ENCODE results near the gene XRN1. TPM values are rescaled to one million over a fixed set of nuclear protein-coding genes. Genes with fewer than 3 reads are reported as not detected.
"Not testable (repeated sequence)": the region's sequence is repeated elsewhere in the genome, so short reads cannot be mapped to it uniquely, and the experiment has no call there.

XRN1 gene
- total RNA-seq, 6 donors from 2014 or later: 34.1 to 60.5 (median 38.4) TPM

DNA sequence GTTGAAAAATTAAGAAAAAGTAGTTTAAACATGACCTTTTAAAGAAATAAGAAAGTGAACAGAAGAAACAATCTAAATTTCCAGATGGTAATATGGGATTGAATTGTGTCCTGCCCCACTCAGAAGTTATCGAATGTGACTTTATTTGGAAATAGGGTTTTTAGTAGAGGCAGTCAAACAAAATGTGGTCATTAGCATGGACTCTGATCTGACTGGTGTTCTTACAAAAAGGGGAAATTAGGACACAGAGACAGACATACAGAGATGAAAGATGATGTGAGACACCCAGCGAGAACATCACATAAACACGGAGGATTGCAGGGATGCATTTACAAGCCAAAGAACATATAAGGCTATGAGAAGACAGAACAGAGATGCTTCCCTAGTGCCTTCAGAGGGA lies 73.2 kb downstream of the XRN1 start:
- 90 to 95% methylated on average over 3 of the region's 3 CpGs for WGBS, 2 donors
- Histone ChIP-seq H3K27ac (no peak overlapping the region), H3K36me3 (peaks cover 7 to 81% (median 30%) of the 10 kb centered on the region in 4 donors), H3K4me1 (no peaks in the 10 kb centered on the region), H3K9me3 (no peaks in the 10 kb centered on the region), H3K27me3 (no peaks in the 10 kb centered on the region), H3K4me3 (no peak overlapping the region)
- no peak for ATAC-seq (ENCODE audit: low FRiP score in 2 of 2)
- DNase-seq: no peak
- no peak for TF ChIP-seq EP300 (IDR thresholded peaks at IDR 0.05)
- TF ChIP-seq POLR2A (IDR thresholded peaks at IDR 0.05): no peak
- no peak for TF ChIP-seq CTCF (IDR thresholded peaks at IDR 0.05)
- TF ChIP-seq POLR2AphosphoS5 (IDR thresholded peaks at IDR 0.05): no peak

DNA sequence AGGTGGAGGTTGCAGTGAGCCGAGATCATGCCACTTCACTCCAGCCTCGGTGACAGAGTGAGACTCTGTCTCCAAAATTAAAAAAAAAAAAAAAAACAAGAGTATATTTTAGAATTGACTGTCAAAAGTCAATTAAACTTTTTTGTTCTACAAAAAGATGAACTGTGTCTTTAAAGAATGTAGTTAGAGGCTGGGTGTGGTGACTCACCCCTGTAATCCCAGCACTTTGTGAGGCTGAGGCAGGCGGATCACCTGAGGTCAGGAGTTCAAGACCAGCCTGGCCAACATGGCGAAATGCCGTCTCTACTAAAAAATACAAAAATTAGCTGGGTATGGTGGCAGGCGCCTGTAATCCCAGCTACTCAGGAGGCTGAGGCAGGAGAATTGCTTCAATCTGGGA lies 78.3 kb downstream of the XRN1 start:
- not testable (repeated sequence) for H3K4me1 ChIP-seq; ATAC-seq (ENCODE audit: low FRiP score in 2 of 2); DNase-seq; H3K27me3 ChIP-seq; H3K27ac ChIP-seq; H3K9me3 ChIP-seq; H3K4me3 ChIP-seq
- peaks cover 0 to 71% (median 29%) of the 10 kb centered on the region in 4 donors for H3K36me3 ChIP-seq
- WGBS, 2 donors: 91 to 96% methylated on average over 6 of the region's 6 CpGs

DNA sequence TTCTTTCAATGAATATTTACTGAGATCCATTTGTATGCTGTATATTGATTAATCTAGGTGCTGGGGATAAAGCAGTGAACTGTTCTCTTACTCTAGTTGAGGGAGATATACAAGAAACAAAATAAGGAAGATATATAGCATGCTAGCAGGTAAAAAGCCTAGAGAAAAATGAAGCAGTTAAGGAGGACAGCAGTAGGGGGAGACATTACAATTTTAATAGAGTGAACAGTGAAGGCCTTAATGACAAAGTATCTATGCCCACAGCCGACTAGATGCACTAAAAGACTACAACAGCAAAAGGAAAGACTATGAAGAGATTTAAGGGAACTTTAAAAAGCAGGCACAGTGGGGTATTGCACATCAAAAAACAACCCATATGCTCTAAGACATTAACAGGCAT lies 81.4 kb downstream of the XRN1 start:
- H3K36me3 ChIP-seq: peaks cover 0 to 78% (median 26%) of the 10 kb centered on the region in 4 donors
- ATAC-seq (ENCODE audit: low FRiP score in 2 of 2): no peak
- no peaks in the 10 kb centered on the region for H3K9me3 ChIP-seq
- H3K27me3 ChIP-seq: no peaks in the 10 kb centered on the region
- H3K4me1 ChIP-seq: peaks cover 0 to 4% (median 1%) of the 10 kb centered on the region in 4 donors
- no peak overlapping the region for H3K4me3 ChIP-seq
- TF ChIP-seq POLR2AphosphoS5 (IDR thresholded peaks at IDR 0.05): no peak
- TF ChIP-seq POLR2A (IDR thresholded peaks at IDR 0.05): no peak
- TF ChIP-seq CTCF (IDR thresholded peaks at IDR 0.05): no peak
- no peak for TF ChIP-seq EP300 (IDR thresholded peaks at IDR 0.05)
- 83% methylated on average over 1 of the region's 1 CpG for WGBS, 2 donors
- no peak overlapping the region for H3K27ac ChIP-seq
- DNase-seq: no peak

DNA sequence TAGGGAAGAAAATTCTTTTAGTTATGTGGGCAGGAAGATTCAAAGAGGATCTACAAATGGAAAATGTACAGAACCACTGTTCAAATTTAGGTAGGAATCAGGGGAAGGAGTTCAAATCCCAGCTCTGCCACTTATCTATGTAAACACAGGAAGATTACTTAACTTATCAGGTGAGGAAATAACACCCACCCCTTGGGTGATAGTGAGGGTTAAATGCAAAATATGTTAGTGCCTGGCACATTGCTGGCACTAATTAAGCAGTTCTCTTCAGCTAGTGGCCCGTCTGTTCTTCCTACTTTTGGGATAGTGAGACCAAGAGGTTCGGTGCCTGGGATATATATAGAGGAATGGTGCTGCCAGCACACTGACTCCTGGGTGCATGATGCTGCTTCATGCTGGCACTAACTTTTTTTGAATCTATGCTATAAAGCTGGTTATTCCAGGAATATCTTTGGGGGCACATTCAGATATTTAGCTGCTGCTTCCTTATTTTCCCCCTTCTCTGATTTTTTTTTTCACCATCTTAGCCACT lies 83.8 kb downstream of the XRN1 start:
- WGBS, 2 donors: 55 to 70% methylated on average over 2 of the region's 2 CpGs
- Histone ChIP-seq H3K27me3 (no peaks in the 10 kb centered on the region), H3K27ac (no peak overlapping the region)

DNA sequence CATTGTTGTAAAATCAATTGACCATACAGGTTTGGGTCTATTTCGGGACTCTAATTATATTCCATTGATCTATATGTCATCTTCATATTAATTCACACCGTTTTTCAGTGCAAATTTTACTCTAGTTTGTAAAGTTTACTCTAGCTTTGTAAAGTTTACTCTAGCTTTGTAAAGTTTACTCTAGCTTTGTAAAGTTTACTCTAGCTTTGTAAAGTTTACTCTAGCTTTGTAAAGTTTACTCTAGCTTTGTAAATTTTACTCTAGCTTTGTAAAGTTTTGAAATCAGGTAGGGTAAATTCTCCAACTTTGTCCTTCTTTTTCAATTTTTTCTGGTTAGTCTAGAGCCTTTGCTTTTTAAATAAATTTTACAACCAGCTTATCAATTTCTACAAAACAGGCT lies 84.4 kb downstream of the XRN1 start:
- not testable (repeated sequence) for H3K9me3 ChIP-seq; H3K27ac ChIP-seq; H3K27me3 ChIP-seq; ATAC-seq (ENCODE audit: low FRiP score in 2 of 2); DNase-seq; H3K4me3 ChIP-seq; H3K4me1 ChIP-seq
- H3K36me3 ChIP-seq: peaks cover 0 to 80% (median 21%) of the 10 kb centered on the region in 4 donors
- 65 to 73% methylated on average over 2 of the region's 2 CpGs for WGBS, 2 donors

More for the DNA sequence above, 83.8 kb downstream of the XRN1 start:
- no peak overlapping the region for H3K4me3 ChIP-seq
- TF ChIP-seq POLR2AphosphoS5 (IDR thresholded peaks at IDR 0.05): no peak
- TF ChIP-seq POLR2A (IDR thresholded peaks at IDR 0.05): no peak
- no peak for TF ChIP-seq CTCF (IDR thresholded peaks at IDR 0.05)
- peaks cover 0 to 80% (median 23%) of the 10 kb centered on the region in 4 donors for H3K36me3 ChIP-seq
- no peaks in the 10 kb centered on the region for H3K9me3 ChIP-seq
- peaks cover 0 to 4% (median 1%) of the 10 kb centered on the region in 4 donors for H3K4me1 ChIP-seq
- ATAC-seq (ENCODE audit: low FRiP score in 2 of 2) (no peak), DNase-seq (no peak)

DNA sequence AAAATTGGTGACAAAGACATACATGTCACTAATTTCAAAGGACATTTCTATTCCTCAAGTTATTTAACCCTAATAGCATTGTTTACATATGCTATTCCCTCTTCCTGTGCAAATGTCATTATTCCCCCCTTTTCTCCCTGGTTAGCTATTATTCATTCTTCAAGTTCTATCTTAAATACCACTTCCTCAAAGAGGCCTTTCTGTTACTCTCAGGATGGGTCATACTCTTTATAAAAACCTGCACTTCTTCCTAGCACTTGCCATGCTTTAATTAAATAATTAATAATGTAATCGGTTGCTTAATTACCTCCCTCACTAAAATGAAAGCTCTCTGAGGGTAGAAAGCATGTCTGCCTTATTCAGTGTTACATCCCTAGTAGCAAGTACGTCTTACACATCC lies 88.5 kb downstream of the XRN1 start:
- H3K27me3 ChIP-seq: no peaks in the 10 kb centered on the region
- peaks cover 0 to 4% (median 1%) of the 10 kb centered on the region in 4 donors for H3K4me1 ChIP-seq
- WGBS, 2 donors: 90 to 95% methylated on average over 2 of the region's 2 CpGs
- peaks cover 4 to 98% (median 50%) of the 10 kb centered on the region in 4 donors for H3K36me3 ChIP-seq
- H3K27ac ChIP-seq: no peak overlapping the region
- H3K9me3 ChIP-seq: no peaks in the 10 kb centered on the region
- TF ChIP-seq CTCF (IDR thresholded peaks at IDR 0.05): no peak
- no peak overlapping the region for H3K4me3 ChIP-seq
- ATAC-seq (ENCODE audit: low FRiP score in 2 of 2) (no peak), DNase-seq (no peak)
